Measurements from ENCODE around the gene KIF4A.

- TF ChIP-seq CTCF (IDR thresholded peaks at IDR 0.05; ENCODE audit: insufficient read depth, low read depth, low read length) (no peak), EZH2 (IDR thresholded peaks at IDR 0.05; ENCODE audit: insufficient read depth, low read length) (no peak)
Measured at GRCh38 chrX:70289793-70290770, at the start of gene KIF4A, which contains the start of gene PDZD11.

All from astrocyte (in vitro differentiated cells and primary cell).